Left hindlimb (tissue), 1 donor: ENCODE data around the gene FZD7.

Experiments used
- DNase-seq: peaks from one replicate; pipeline ENCODE4 v3.0.0-alpha.2; 2018

FZD7 gene

DNA sequence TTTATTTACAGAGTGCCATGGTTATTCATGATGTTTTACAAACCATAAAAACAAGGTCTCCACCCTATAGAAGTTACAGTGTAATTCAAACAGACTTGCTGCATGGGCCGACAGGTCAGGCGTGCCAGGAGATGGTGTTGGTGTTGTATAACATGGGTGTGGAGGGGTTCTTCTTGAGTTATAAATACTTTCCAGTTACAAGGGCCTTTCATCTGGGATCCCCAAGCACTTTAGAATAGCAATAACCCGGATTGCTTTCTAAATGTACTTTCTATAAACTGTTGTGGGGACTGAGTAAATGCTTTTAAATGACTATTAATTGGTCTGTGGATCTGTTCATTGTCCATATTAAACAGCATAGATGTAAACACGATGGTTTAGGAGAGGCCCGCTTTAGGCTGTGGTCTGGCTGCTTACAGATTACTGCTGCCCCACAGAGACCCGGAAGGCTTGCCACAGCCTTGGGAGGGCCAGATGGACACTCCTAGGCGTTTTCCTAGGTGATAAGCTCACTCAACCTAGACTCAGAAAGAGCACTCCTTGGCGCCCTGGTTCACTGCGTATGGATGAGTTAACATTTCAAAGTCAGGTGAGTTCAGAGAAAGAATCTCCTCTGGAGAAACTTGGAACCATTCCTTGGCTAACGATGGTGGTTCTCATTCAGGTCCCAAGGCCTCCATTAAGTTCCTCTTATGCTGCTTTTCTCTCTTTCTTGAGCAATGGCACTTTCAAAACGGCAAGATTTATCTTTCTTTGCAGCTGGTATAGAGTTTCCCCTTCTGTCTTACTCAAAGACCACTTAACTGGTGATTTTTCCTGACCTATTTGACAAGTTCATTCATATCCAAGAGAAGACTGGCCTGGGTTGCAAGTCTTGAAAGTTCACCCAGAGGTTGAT, 35.8 kb downstream of the FZD7 start:
- DNase-seq: no peak

- no peak for DNase-seq
Observed at GRCh38 chr2:202071107-202071506, 37.5 kb downstream of the FZD7 start.

GRCh38 chr2:202072226-202072625, 38.6 kb downstream of the FZD7 start:
- DNase-seq: no peak

GRCh38 chr2:202072737-202073401, 39.2 kb downstream of the FZD7 start, which contains the start of gene KIAA2012:
Gene KIAA2012, plus strand, starts transcription at chr2:202073255. Its CDS starts 373 bp downstream, at chr2:202073628.
- peak; percentile 37 for DNase-seq

GRCh38 chr2:202074324-202074723, 40.7 kb downstream of the FZD7 start:
- no peak for DNase-seq

GRCh38 chr2:202079310-202079709, 45.7 kb downstream of the FZD7 start:
- no peak for DNase-seq

DNA sequence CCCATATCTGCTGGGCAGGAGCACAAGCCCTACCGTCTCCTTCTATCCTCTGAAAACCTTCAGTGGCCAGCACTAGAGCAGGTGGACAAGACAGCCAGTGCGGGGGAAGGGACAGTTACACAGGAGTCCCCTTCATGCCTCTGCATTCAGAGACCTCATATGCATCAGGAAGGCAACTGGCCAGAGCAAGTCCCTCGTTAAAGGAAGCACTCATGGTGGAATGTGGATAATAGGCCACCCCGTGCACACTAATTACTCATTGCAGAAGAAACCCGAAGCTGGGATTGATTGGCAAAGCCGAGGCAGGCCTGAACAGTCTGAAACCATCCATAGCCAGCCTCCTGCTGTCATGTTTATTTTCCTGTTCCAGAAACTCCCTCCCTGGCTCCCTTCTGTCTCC, 50.6 kb downstream of the FZD7 start:
- DNase-seq: no peak
